Epithelial cell of proximal tubule (primary cell): Measurements from ENCODE around the gene OR51B4. TPM values are rescaled to one million over a fixed set of nuclear protein-coding genes. Genes with fewer than 3 reads are reported as not detected.
"Not testable (repeated sequence)": the region's sequence is repeated elsewhere in the genome, so short reads cannot be mapped to it uniquely, and the experiment has no call there.

Source experiments
- DNase-seq: peaks from one replicate; pipeline ENCODE4 v3.0.0-alpha.2; 2011; ENCODE audit warnings: low read depth
- H3K4me3 ChIP-seq: 2 replicates; pipeline ENCODE4 v1.5.1; 2011; ENCODE audit warnings: low read depth, mild to moderate bottlenecking, low read length
- CTCF ChIP-seq: conservative IDR thresholded peaks from 2 replicates; pipeline ENCODE4 v1.5.1; 2012; ENCODE audit warnings: low read depth, mild to moderate bottlenecking, low read length
- total RNA-seq: library from RNA; depleted of rRNA; stranded (reverse); fragments of >200 nt; gene quantifications from 2 replicates; pipeline ENCODE4 v1.2.3, GENCODE V29; 2015

The OR51B4 gene
- total RNA-seq, 1 donor from 2014 or later, result not detected

- no peak for DNase-seq
- TF ChIP-seq CTCF, result no peak
- H3K4me3 ChIP-seq, result no peak overlapping the region
Measured at GRCh38 chr11:5339771-5340322, 38.1 kb upstream of the OR51B4 start.

- DNase-seq, H3K4me3 ChIP-seq: not testable (repeated sequence)
Measured at GRCh38 chr11:5337253-5337652, 35.5 kb upstream of the OR51B4 start.

GRCh38 chr11:5336331-5336730, 34.6 kb upstream of the OR51B4 start:
- no peak for DNase-seq
- no peak for TF ChIP-seq CTCF
- no peak overlapping the region for H3K4me3 ChIP-seq

GRCh38 chr11:5335170-5335569, 33.4 kb upstream of the OR51B4 start:
- TF ChIP-seq CTCF, result no peak
- H3K4me3 ChIP-seq, result no peak overlapping the region
- no peak for DNase-seq

GRCh38 chr11:5324197-5324596, 22.5 kb upstream of the OR51B4 start, which contains the start of gene OR51B2:
Gene OR51B2 (minus strand): TSS chr11:5324297. CDS start chr11:5324297, 0 bp downstream.
- DNase-seq, result no peak
- no peak within 1 kb of the TSS for H3K4me3 ChIP-seq
- no peak for TF ChIP-seq CTCF

- DNase-seq, result no peak
- no peak for TF ChIP-seq CTCF
- no peak overlapping the region for H3K4me3 ChIP-seq
Measured at GRCh38 chr11:5317292-5317691, 15.5 kb upstream of the OR51B4 start.

GRCh38 chr11:5313326-5314023, 11.7 kb upstream of the OR51B4 start:
- not testable (repeated sequence) for DNase-seq, H3K4me3 ChIP-seq

GRCh38 chr11:5310423-5310822, 8.7 kb upstream of the OR51B4 start:
- DNase-seq, result no peak
- no peak for TF ChIP-seq CTCF
- H3K4me3 ChIP-seq, result no peak overlapping the region
